ENCODE data around the gene WDR44. TPM values are rescaled to one million over a fixed set of nuclear protein-coding genes. Genes with fewer than 3 reads are reported as not detected.

WDR44 gene
- total and polyA plus RNA-seq, 2 donors (not counting 1 experiment from before 2014, with no cell fraction given): 4.1 to 24.4 TPM

- ATAC-seq (ENCODE audit: low read depth) (no peak), DNase-seq (no peak)
- H3K27me3 ChIP-seq (replicated peaks in 1 of 4; ENCODE audit: control extremely low read depth in 1 of 4, control insufficient read depth in 3 of 4, insufficient read depth in 4 of 4, low read length in 3 of 4): no peaks in the 10 kb centered on the region
- H3K79me2 ChIP-seq (ENCODE audit: control insufficient read depth, insufficient read depth, low read length): peaks cover 75% of the 10 kb centered on the region
- TF ChIP-seq EZH2 (IDR thresholded peaks at IDR 0.05; ENCODE audit: borderline replicate concordance, insufficient read depth, low read depth, low read length, poor library complexity, severe bottlenecking) (no peak), CTCF (IDR thresholded peaks at IDR 0.05) (no peak)
- H3K4me1 ChIP-seq (ENCODE audit: control insufficient read depth in 2 of 2, insufficient read depth in 2 of 2, low read length in 2 of 2): peaks cover 42 to 51% of the 10 kb centered on the region in 2 donors
- no peaks in the 10 kb centered on the region for H3K9me3 ChIP-seq (ENCODE audit: control extremely low read depth in 1 of 3, control insufficient read depth in 2 of 3, insufficient read depth in 1 of 3, low read length in 2 of 3)
- Mint-ChIP-seq H3K27me3 (no peaks in the 10 kb centered on the region), H3K4me3 (peak overlapping the region; percentile 73), H3K27ac (peak overlapping the region; percentile 50), H3K4me1 (peaks cover 50% of the 10 kb centered on the region), H3K9me3 (ENCODE audit: insufficient read depth) (no peaks in the 10 kb centered on the region)
- ChIA-PET CTCF (no interaction called here), POLR2A (no interaction called here)
- 0% methylated on average over 1 of the region's 6 CpGs for WGBS (ENCODE audit: insufficient coverage)
- H4K20me1 ChIP-seq (ENCODE audit: control insufficient read depth, insufficient read depth, low read length, poor library complexity, severe bottlenecking): peaks cover 4% of the 10 kb centered on the region
- H3K27ac ChIP-seq (ENCODE audit: low read length in 2 of 2): peak overlapping the region in 1 of 2 donors; percentile 51
- no peak overlapping the region for H3K4me3 ChIP-seq (ENCODE audit: control extremely low read depth in 1 of 5, extremely low read depth in 1 of 5, insufficient read depth in 1 of 5, low read depth in 2 of 5, low read length in 4 of 5)
- no peaks in the 10 kb centered on the region for H3K36me3 ChIP-seq (replicated peaks in 1 of 2; ENCODE audit: control extremely low read depth in 1 of 2, control insufficient read depth in 1 of 2, extremely low read depth in 1 of 2, insufficient read depth in 2 of 2, low read length in 1 of 2)
- H3K4me2 ChIP-seq (replicated peaks; ENCODE audit: low read depth, low read length, poor library complexity, severe bottlenecking): peak overlapping the region; percentile 32
- H2AFZ ChIP-seq (ENCODE audit: insufficient read depth, low read depth, low read length, poor library complexity, severe bottlenecking): no peak overlapping the region
- H3K9ac ChIP-seq (ENCODE audit: low read length): no peak overlapping the region
- intact Hi-C loops (cut with micrococcal nuclease): no loop called here
Observed at GRCh38 chrX:118350221-118350620, 4.3 kb downstream of the WDR44 start.

- no peak overlapping the region for H2AFZ ChIP-seq (ENCODE audit: insufficient read depth, low read depth, low read length, poor library complexity, severe bottlenecking)
- no peak overlapping the region for H3K9ac ChIP-seq (ENCODE audit: low read length)
- H3K27ac ChIP-seq (ENCODE audit: low read length in 2 of 2): peak overlapping the region in 1 of 2 donors; percentile 51
- TF ChIP-seq CTCF (IDR thresholded peaks at IDR 0.05) (no peak), EZH2 (IDR thresholded peaks at IDR 0.05; ENCODE audit: borderline replicate concordance, insufficient read depth, low read depth, low read length, poor library complexity, severe bottlenecking) (no peak)
- H3K27me3 Mint-ChIP-seq: no peaks in the 10 kb centered on the region
- peak overlapping the region; percentile 73 for H3K4me3 Mint-ChIP-seq
- peak overlapping the region; percentile 32 for H3K4me2 ChIP-seq (replicated peaks; ENCODE audit: low read depth, low read length, poor library complexity, severe bottlenecking)
- DNase-seq (peak; percentile 33), ATAC-seq (ENCODE audit: low read depth) (no peak)
- no peaks in the 10 kb centered on the region for H3K9me3 Mint-ChIP-seq (ENCODE audit: insufficient read depth)
- H3K4me1 ChIP-seq (ENCODE audit: control insufficient read depth in 2 of 2, insufficient read depth in 2 of 2, low read length in 2 of 2): peaks cover 45 to 51% of the 10 kb centered on the region in 2 donors
- H4K20me1 ChIP-seq (ENCODE audit: control insufficient read depth, insufficient read depth, low read length, poor library complexity, severe bottlenecking): peaks cover 4% of the 10 kb centered on the region
- H3K27ac Mint-ChIP-seq: peak overlapping the region; percentile 26
- H3K27me3 ChIP-seq (replicated peaks in 1 of 4; ENCODE audit: control extremely low read depth in 1 of 4, control insufficient read depth in 3 of 4, insufficient read depth in 4 of 4, low read length in 3 of 4): no peaks in the 10 kb centered on the region
- intact Hi-C loops (cut with micrococcal nuclease): no loop called here
- no CpG with 5 or more reads among the region's 1 CpG for WGBS (ENCODE audit: insufficient coverage)
- peaks cover 80% of the 10 kb centered on the region for H3K79me2 ChIP-seq (ENCODE audit: control insufficient read depth, insufficient read depth, low read length)
- ChIA-PET CTCF (no interaction called here), POLR2A (no interaction called here)
- H3K36me3 ChIP-seq (replicated peaks in 1 of 2; ENCODE audit: control extremely low read depth in 1 of 2, control insufficient read depth in 1 of 2, extremely low read depth in 1 of 2, insufficient read depth in 2 of 2, low read length in 1 of 2): no peaks in the 10 kb centered on the region
- no peaks in the 10 kb centered on the region for H3K9me3 ChIP-seq (ENCODE audit: control extremely low read depth in 1 of 3, control insufficient read depth in 2 of 3, insufficient read depth in 1 of 3, low read length in 2 of 3)
- H3K4me1 Mint-ChIP-seq: peaks cover 54% of the 10 kb centered on the region
- no peak overlapping the region for H3K4me3 ChIP-seq (ENCODE audit: control extremely low read depth in 1 of 5, extremely low read depth in 1 of 5, insufficient read depth in 1 of 5, low read depth in 2 of 5, low read length in 4 of 5)
Observed at GRCh38 chrX:118350706-118351105, 4.8 kb downstream of the WDR44 start.
